ENCODE measurements around the gene DHX8.

DNA sequence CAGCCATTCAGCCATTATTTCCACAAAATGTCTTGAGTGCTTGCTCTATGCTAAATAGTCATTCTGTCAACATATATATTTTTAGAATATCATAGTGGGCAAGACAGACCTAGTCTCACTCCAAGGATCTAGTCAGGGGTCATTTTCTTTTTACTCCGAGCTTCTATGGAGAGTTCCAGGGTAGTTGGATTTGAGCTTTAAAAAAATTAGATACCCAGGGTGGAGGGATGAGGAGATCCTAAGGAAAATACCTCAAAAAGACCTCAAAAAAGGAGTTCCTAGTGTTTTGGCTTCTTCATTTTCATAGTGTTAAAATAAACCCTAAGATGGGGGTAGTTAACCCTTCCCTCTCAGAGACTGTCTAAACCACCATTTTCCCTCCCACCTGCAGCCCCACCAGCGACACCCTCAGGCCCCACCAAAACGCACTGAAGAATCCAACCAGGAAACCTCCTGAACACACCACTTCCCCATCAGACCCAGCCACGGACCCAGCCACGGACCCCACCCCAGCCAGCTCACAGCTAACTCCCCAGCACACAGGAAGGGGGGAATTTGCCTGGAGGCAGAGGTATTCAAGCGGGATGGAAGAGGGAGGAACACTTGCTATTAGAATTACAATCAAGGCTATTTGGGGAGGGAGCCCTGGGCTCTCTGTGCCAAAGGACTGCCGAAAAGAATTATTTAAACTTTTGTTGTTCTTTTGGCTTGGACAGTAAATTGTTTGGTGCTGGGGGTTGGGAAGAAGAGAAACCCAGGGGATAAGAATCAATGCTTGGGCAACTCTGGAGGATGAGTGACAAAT, 60.2 kb downstream of the DHX8 start:
- TF ChIP-seq, protein P1, sequence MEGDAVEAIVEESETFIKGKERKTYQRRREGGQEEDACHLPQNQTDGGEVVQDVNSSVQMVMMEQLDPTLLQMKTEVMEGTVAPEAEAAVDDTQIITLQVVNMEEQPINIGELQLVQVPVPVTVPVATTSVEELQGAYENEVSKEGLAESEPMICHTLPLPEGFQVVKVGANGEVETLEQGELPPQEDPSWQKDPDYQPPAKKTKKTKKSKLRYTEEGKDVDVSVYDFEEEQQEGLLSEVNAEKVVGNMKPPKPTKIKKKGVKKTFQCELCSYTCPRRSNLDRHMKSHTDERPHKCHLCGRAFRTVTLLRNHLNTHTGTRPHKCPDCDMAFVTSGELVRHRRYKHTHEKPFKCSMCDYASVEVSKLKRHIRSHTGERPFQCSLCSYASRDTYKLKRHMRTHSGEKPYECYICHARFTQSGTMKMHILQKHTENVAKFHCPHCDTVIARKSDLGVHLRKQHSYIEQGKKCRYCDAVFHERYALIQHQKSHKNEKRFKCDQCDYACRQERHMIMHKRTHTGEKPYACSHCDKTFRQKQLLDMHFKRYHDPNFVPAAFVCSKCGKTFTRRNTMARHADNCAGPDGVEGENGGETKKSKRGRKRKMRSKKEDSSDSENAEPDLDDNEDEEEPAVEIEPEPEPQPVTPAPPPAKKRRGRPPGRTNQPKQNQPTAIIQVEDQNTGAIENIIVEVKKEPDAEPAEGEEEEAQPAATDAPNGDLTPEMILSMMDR (conservative IDR thresholded peaks at IDR 0.05; ENCODE audit: low read length) = no peak
- no peak for TF ChIP-seq EZH2phosphoT487 (IDR thresholded peaks at IDR 0.05; ENCODE audit: borderline replicate concordance)

All from Loucy (cell line).